SK-N-SH treated with all-trans-retinoic acid at 6 μM for 48 hours (cell line): ENCODE data around the gene CDC5L.

Experiments used
- ARNTL ChIP-seq: fragments of 450-650 bp; formaldehyde crosslinking; IDR thresholded peaks from 2 replicates; pipeline ENCODE4 v1.5.0; 2020; ENCODE audit warnings: low read depth, mild to moderate bottlenecking, moderate library complexity, borderline replicate concordance
- BACH2 ChIP-seq: fragments of 250-450 bp; sonication (Bioruptor Pico); IDR thresholded peaks from 2 replicates; pipeline ENCODE4 v1.9.0; 2021; ENCODE audit warnings: mild to moderate bottlenecking, borderline replicate concordance
- CREB5 ChIP-seq: fragments of 250-450 bp; sonication (Bioruptor Pico); IDR thresholded peaks from 2 replicates; pipeline ENCODE4 v1.5.1; 2020; ENCODE audit warnings: low read depth, mild to moderate bottlenecking, moderate library complexity
- PATZ1 ChIP-seq: fragments of 250-450 bp; sonication (Bioruptor Pico); IDR thresholded peaks from 2 replicates; pipeline ENCODE4 v1.8.0; 2020; ENCODE audit warnings: mild to moderate bottlenecking, moderate library complexity, borderline replicate concordance
- RARB ChIP-seq: fragments of 250-450 bp; sonication (Bioruptor Pico); IDR thresholded peaks from 2 replicates; pipeline ENCODE4 v1.8.0; 2021; ENCODE audit warnings: mild to moderate bottlenecking, moderate library complexity
- ZC3H10 ChIP-seq: fragments of 250-450 bp; sonication (Bioruptor Pico); IDR thresholded peaks from 2 replicates; pipeline ENCODE4 v1.5.1; 2021; ENCODE audit warnings: mild to moderate bottlenecking, moderate library complexity
- ZFP3 ChIP-seq: fragments of 250-450 bp; sonication (Bioruptor Pico); IDR thresholded peaks from 2 replicates; pipeline ENCODE4 v1.5.0; 2020; ENCODE audit warnings: mild to moderate bottlenecking, moderate library complexity
- ZFP30 ChIP-seq: fragments of 450-650 bp; formaldehyde crosslinking; IDR thresholded peaks from 2 replicates; pipeline ENCODE4 v1.5.0; 2022; ENCODE audit warnings: mild to moderate bottlenecking, moderate library complexity
- ZNF70 ChIP-seq: fragments of 450-650 bp; formaldehyde crosslinking; IDR thresholded peaks from 2 replicates; pipeline ENCODE4 v1.5.0; 2020; ENCODE audit warnings: mild to moderate bottlenecking, moderate library complexity

- TF ChIP-seq RARB (CRISPR knock-in tag) (no peak), ZC3H10 (CRISPR knock-in tag) (no peak), ZFP3 (CRISPR knock-in tag) (no peak), BACH2 (CRISPR knock-in tag) (no peak), ZNF70 (CRISPR knock-in tag) (no peak), ARNTL (CRISPR knock-in tag) (no peak), ZFP30 (CRISPR knock-in tag) (no peak), CREB5 (no peak), PATZ1 (no peak)
Observed at GRCh38 chr6:44367681-44368080, 19.8 kb upstream of the CDC5L start.
